Measurements from ENCODE around the gene IFI6. TPM values are rescaled to one million over a fixed set of nuclear protein-coding genes. Genes with fewer than 3 reads are reported as not detected.

The IFI6 gene
- total RNA-seq, 1 donor from 2014 or later, result 42.1 TPM

DNA sequence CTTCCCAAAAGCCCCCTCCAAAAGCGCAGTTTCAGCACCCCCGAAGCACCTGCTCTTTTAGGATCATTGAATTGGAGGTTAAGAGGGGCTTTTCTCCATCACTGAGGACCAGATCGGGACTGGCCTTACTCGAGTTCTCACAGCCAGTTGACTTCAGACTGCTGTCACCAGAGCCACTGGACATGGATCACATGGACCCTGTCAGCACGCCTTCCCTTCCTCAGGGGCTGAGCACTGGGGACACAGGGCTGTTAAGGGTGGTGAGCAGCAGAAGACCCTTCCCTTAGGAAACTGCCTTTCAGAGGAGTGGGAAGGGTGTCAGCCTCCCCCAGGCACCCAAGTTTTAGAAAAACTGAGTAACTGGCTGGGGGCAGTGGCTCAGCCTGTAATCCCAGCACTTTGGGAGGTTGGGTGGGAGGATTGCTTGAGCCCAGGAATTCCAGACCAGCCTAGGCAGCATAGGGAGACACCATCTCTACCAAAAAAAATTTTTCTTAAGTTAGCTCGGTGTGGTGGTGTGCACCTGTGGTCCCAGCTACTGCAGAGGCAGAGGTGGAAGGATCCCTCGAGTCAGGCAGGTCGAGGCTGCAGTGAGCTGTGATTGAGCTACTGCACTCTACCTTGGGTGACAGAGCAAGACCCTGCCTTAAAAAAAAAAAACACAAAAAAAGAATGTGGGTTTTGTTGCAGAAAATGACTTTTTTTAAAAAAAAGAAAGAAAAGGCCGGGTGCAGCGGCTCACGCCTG lies 36.4 kb downstream of the IFI6 start:
- H3K4me3 ChIP-seq (ENCODE audit: low read depth, low read length), result no peak overlapping the region
- H3K27me3 ChIP-seq (ENCODE audit: control insufficient read depth, insufficient read depth, low read length), result peaks cover 20% of the 10 kb centered on the region
- no peak for TF ChIP-seq CTCF (IDR thresholded peaks at IDR 0.05; ENCODE audit: insufficient read depth, low read length, poor library complexity, severe bottlenecking)
- H3K36me3 ChIP-seq (ENCODE audit: control insufficient read depth, insufficient read depth, low read length), result no peaks in the 10 kb centered on the region
- DNase-seq (ENCODE audit: low read depth), result no peak

DNA sequence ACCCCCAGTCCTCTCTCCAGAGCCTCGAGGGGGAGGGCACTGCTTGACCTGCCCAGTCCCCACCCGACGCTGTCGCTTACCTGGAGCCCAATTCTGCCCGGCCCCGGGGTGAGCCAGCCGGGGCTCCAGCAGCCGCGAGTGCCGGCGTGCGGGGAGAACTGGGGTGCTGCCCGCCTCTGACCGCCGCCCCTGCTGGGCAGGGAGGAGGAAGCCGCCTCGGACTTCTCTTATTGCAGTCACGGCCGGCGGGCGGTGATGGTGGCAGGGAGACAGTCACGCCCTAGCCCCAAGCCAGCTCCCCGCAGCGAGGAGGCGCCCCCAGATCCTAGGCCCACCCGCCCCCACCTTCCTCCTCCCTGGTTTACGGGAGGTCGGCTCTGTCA lies 37.0 kb downstream of the IFI6 start, which contains the start of gene FGR:
FGR (minus strand) TSS at position 201 of the 383 bp plus-strand sequence. CDS start 11,269 bp downstream, outside the sequence.
- Histone ChIP-seq H3K27me3 (ENCODE audit: control insufficient read depth, insufficient read depth, low read length) (peaks cover 20% of the 10 kb centered on the region), H3K36me3 (ENCODE audit: control insufficient read depth, insufficient read depth, low read length) (no peaks in the 10 kb centered on the region), H3K4me3 (ENCODE audit: low read depth, low read length) (peak within 1 kb of the TSS; percentile 32)
- no peak for DNase-seq (ENCODE audit: low read depth)
- TF ChIP-seq CTCF (IDR thresholded peaks at IDR 0.05; ENCODE audit: insufficient read depth, low read length, poor library complexity, severe bottlenecking), result no peak

- H3K4me3 ChIP-seq (ENCODE audit: low read depth, low read length), result peak overlapping the region; percentile 32
- no peaks in the 10 kb centered on the region for H3K36me3 ChIP-seq (ENCODE audit: control insufficient read depth, insufficient read depth, low read length)
- DNase-seq (ENCODE audit: low read depth), result no peak
- no peak for TF ChIP-seq CTCF (IDR thresholded peaks at IDR 0.05; ENCODE audit: insufficient read depth, low read length, poor library complexity, severe bottlenecking)
- peaks cover 20% of the 10 kb centered on the region for H3K27me3 ChIP-seq (ENCODE audit: control insufficient read depth, insufficient read depth, low read length)
Observed at GRCh38 chr1:27634177-27634984, 37.6 kb downstream of the IFI6 start.

DNA sequence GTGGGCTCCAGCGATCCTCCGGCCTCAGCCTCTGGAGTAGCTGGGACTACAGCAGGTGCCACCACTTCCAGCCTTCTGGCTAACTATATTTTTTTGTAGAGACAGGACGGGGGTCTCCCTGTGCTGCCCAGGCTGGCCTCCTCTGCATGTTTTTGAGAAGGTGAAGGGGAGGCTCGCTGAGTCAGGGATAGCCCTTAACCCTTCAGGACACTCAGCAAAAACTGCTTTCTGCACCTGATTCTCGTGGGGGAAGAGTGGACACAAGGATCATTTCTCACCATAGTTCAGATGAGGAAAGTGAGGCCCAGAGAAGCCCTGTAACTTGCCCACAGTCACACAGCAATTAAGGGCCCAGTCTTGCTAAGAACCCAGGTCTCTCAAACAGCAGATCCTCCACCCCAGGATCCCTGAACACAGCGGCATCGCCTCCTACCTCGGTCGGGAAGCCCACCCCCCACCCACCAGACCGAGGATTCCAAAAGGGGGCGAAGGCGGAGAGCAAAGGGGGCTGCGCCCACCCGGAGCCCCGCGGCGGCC lies 38.3 kb downstream of the IFI6 start:
- Histone ChIP-seq H3K36me3 (ENCODE audit: control insufficient read depth, insufficient read depth, low read length) (no peaks in the 10 kb centered on the region), H3K4me3 (ENCODE audit: low read depth, low read length) (peak overlapping the region; percentile 32), H3K27me3 (ENCODE audit: control insufficient read depth, insufficient read depth, low read length) (peaks cover 21% of the 10 kb centered on the region)
- DNase-seq (ENCODE audit: low read depth), result no peak
- TF ChIP-seq CTCF (IDR thresholded peaks at IDR 0.05; ENCODE audit: insufficient read depth, low read length, poor library complexity, severe bottlenecking), result no peak

DNA sequence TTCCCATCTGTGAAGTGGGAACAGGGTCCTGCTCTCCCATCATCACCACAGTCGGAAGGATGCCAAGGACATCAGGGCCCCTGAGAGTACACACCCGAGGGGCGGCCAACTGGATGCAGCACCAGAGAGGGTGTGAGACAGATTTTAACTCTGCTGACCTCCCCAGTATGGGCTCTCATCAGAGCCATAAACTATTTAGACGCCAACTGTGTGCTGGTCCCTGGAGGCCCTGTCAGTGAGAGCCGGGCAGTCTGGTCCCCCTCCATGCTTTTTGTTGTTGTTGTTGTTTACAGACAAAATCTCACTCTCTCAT lies 38.7 kb downstream of the IFI6 start:
- Histone ChIP-seq H3K36me3 (ENCODE audit: control insufficient read depth, insufficient read depth, low read length) (no peaks in the 10 kb centered on the region), H3K27me3 (ENCODE audit: control insufficient read depth, insufficient read depth, low read length) (peaks cover 23% of the 10 kb centered on the region), H3K4me3 (ENCODE audit: low read depth, low read length) (no peak overlapping the region)
- no peak for TF ChIP-seq CTCF (IDR thresholded peaks at IDR 0.05; ENCODE audit: insufficient read depth, low read length, poor library complexity, severe bottlenecking)
- DNase-seq (ENCODE audit: low read depth), result no peak

All from kidney epithelial cell (primary cell).